Activated CD4-positive, alpha-beta memory T cell treated with anti-CD3 and anti-CD28 coated beads, Interleukin-2, amount 10 ng/mL, durations not matched to agents 7 days and 5 days (primary cell): Measurements from ENCODE around the gene CMTR2. TPM values are rescaled to one million over a fixed set of nuclear protein-coding genes. Genes with fewer than 3 reads are reported as not detected.

ENCODE experiments used
- CTCF ChIA-PET: fragments of 350-600 bp; sonication (Branson Sonifier 250); formaldehyde crosslinking; loops from one replicate; lab custom pipeline; 2021; ENCODE audit warnings: antibody characterized with exemption, inconsistent platforms; lab: Charles Lee
- POLR2A ChIA-PET: fragments of 350-600 bp; sonication (Branson Sonifier 250); formaldehyde crosslinking; loops from one replicate; lab custom pipeline; 2021; ENCODE audit warnings: antibody characterized with exemption; lab: Charles Lee
- DNase-seq: peaks from one replicate; pipeline ENCODE4 v3.0.0-alpha.2; 2020
- H3K27ac Mint-ChIP-seq: one replicate; pipeline ENCODE4 v1.8.0; 2021; ENCODE audit warnings: mild to moderate bottlenecking, mixed read lengths
- H3K27me3 Mint-ChIP-seq: one replicate; pipeline ENCODE4 v1.8.0; 2021; ENCODE audit warnings: mixed read lengths
- H3K36me3 Mint-ChIP-seq: one replicate; pipeline ENCODE4 v1.8.0; 2021; ENCODE audit warnings: low read depth, mixed read lengths
- H3K4me1 Mint-ChIP-seq: one replicate; pipeline ENCODE4 v1.8.0; 2021; ENCODE audit warnings: mixed read lengths
- H3K4me3 Mint-ChIP-seq: one replicate; pipeline ENCODE4 v1.8.0; 2021; ENCODE audit warnings: mild to moderate bottlenecking, mixed read lengths
- H3K9me3 Mint-ChIP-seq: one replicate; pipeline ENCODE4 v1.8.0; 2021; ENCODE audit warnings: mixed read lengths
- total RNA-seq, 2 experiments: library from RNA; stranded (reverse); gene quantifications; one replicate each; pipeline ENCODE4 v1.2.3, GENCODE V29; 2021

Gene CMTR2
- total RNA-seq, 2 experiments from 2014 or later, result 20.1 to 21.5 TPM

GRCh38 chr16:71263582-71263981, 25.6 kb downstream of the CMTR2 start:
- ChIA-PET CTCF (no interaction called here), POLR2A (no interaction called here)
- no peaks in the 10 kb centered on the region for H3K36me3 Mint-ChIP-seq
- no peaks in the 10 kb centered on the region for H3K4me1 Mint-ChIP-seq
- no peaks in the 10 kb centered on the region for H3K9me3 Mint-ChIP-seq
- no peak overlapping the region for H3K27ac Mint-ChIP-seq
- H3K27me3 Mint-ChIP-seq, result peaks cover 16% of the 10 kb centered on the region
- no peak for DNase-seq
- no peak overlapping the region for H3K4me3 Mint-ChIP-seq

- no peak for DNase-seq
- Mint-ChIP-seq H3K4me1 (no peaks in the 10 kb centered on the region), H3K27me3 (peaks cover 18% of the 10 kb centered on the region), H3K4me3 (no peak overlapping the region), H3K9me3 (no peaks in the 10 kb centered on the region), H3K27ac (no peak overlapping the region), H3K36me3 (no peaks in the 10 kb centered on the region)
- CTCF ChIA-PET, result no interaction called here
- POLR2A ChIA-PET, result no interaction called here
Observed at GRCh38 chr16:71262391-71262790, 26.8 kb downstream of the CMTR2 start.

- Mint-ChIP-seq H3K4me1 (no peaks in the 10 kb centered on the region), H3K36me3 (no peaks in the 10 kb centered on the region), H3K27ac (no peak overlapping the region), H3K4me3 (no peak overlapping the region), H3K27me3 (peaks cover 27% of the 10 kb centered on the region), H3K9me3 (no peaks in the 10 kb centered on the region)
- CTCF ChIA-PET, result no interaction called here
- POLR2A ChIA-PET, result no interaction called here
- no peak for DNase-seq
Observed at GRCh38 chr16:71260995-71261394, 28.2 kb downstream of the CMTR2 start.

GRCh38 chr16:71259086-71259485, 30.1 kb downstream of the CMTR2 start:
- no peaks in the 10 kb centered on the region for H3K36me3 Mint-ChIP-seq
- H3K27me3 Mint-ChIP-seq, result peaks cover 27% of the 10 kb centered on the region
- no peak for DNase-seq
- H3K9me3 Mint-ChIP-seq, result no peaks in the 10 kb centered on the region
- H3K27ac Mint-ChIP-seq, result no peak overlapping the region
- POLR2A ChIA-PET, result no interaction called here
- CTCF ChIA-PET, result no interaction called here
- H3K4me3 Mint-ChIP-seq, result no peak overlapping the region
- H3K4me1 Mint-ChIP-seq, result no peaks in the 10 kb centered on the region

GRCh38 chr16:71258372-71258771, 30.8 kb downstream of the CMTR2 start:
- no peak overlapping the region for H3K4me3 Mint-ChIP-seq
- H3K36me3 Mint-ChIP-seq, result no peaks in the 10 kb centered on the region
- ChIA-PET CTCF (no interaction called here), POLR2A (no interaction called here)
- peaks cover 27% of the 10 kb centered on the region for H3K27me3 Mint-ChIP-seq
- DNase-seq, result no peak
- no peak overlapping the region for H3K27ac Mint-ChIP-seq
- H3K4me1 Mint-ChIP-seq, result no peaks in the 10 kb centered on the region
- H3K9me3 Mint-ChIP-seq, result no peaks in the 10 kb centered on the region

GRCh38 chr16:71257768-71258167, 31.4 kb downstream of the CMTR2 start:
- no peak for DNase-seq
- CTCF ChIA-PET, result no interaction called here

GRCh38 chr16:71255721-71256120, 33.5 kb downstream of the CMTR2 start:
- CTCF ChIA-PET, result no interaction called here
- Mint-ChIP-seq H3K9me3 (no peaks in the 10 kb centered on the region), H3K4me1 (no peaks in the 10 kb centered on the region), H3K27me3 (peaks cover 26% of the 10 kb centered on the region), H3K4me3 (no peak overlapping the region), H3K27ac (no peak overlapping the region), H3K36me3 (no peaks in the 10 kb centered on the region)
- no peak for DNase-seq
- POLR2A ChIA-PET, result no interaction called here

More at GRCh38 chr16:71257768-71258167, 31.4 kb downstream of the CMTR2 start:
- H3K9me3 Mint-ChIP-seq, result no peaks in the 10 kb centered on the region
- POLR2A ChIA-PET, result no interaction called here
- H3K27me3 Mint-ChIP-seq, result peaks cover 27% of the 10 kb centered on the region
- H3K27ac Mint-ChIP-seq, result no peak overlapping the region
- no peaks in the 10 kb centered on the region for H3K36me3 Mint-ChIP-seq
- H3K4me3 Mint-ChIP-seq, result no peak overlapping the region
- H3K4me1 Mint-ChIP-seq, result no peaks in the 10 kb centered on the region

- no peaks in the 10 kb centered on the region for H3K9me3 Mint-ChIP-seq
- H3K27ac Mint-ChIP-seq, result no peak overlapping the region
- ChIA-PET CTCF (no interaction called here), POLR2A (no interaction called here)
- H3K4me1 Mint-ChIP-seq, result no peaks in the 10 kb centered on the region
- DNase-seq, result no peak
- H3K4me3 Mint-ChIP-seq, result no peak overlapping the region
- H3K27me3 Mint-ChIP-seq, result peaks cover 22% of the 10 kb centered on the region
- H3K36me3 Mint-ChIP-seq, result no peaks in the 10 kb centered on the region
Observed at GRCh38 chr16:71254832-71255525, 34.2 kb downstream of the CMTR2 start.

GRCh38 chr16:71250461-71251235, 38.6 kb downstream of the CMTR2 start:
- Mint-ChIP-seq H3K9me3 (no peaks in the 10 kb centered on the region), H3K4me3 (no peak overlapping the region), H3K27me3 (no peaks in the 10 kb centered on the region), H3K27ac (no peak overlapping the region), H3K4me1 (no peaks in the 10 kb centered on the region), H3K36me3 (no peaks in the 10 kb centered on the region)
- no peak for DNase-seq
- ChIA-PET CTCF (no interaction called here), POLR2A (no interaction called here)

GRCh38 chr16:71249399-71249798, 39.8 kb downstream of the CMTR2 start:
- ChIA-PET CTCF (no interaction called here), POLR2A (no interaction called here)
- no peak overlapping the region for H3K27ac Mint-ChIP-seq
- H3K9me3 Mint-ChIP-seq, result no peaks in the 10 kb centered on the region
- H3K27me3 Mint-ChIP-seq, result peaks cover 2% of the 10 kb centered on the region
- no peak overlapping the region for H3K4me3 Mint-ChIP-seq
- no peaks in the 10 kb centered on the region for H3K36me3 Mint-ChIP-seq
- DNase-seq, result no peak
- H3K4me1 Mint-ChIP-seq, result no peaks in the 10 kb centered on the region

GRCh38 chr16:71247478-71247877, 41.7 kb downstream of the CMTR2 start:
- no peaks in the 10 kb centered on the region for H3K9me3 Mint-ChIP-seq
- no peak overlapping the region for H3K27ac Mint-ChIP-seq
- H3K27me3 Mint-ChIP-seq, result peaks cover 2% of the 10 kb centered on the region
- POLR2A ChIA-PET, result no interaction called here
- CTCF ChIA-PET, result interaction anchor here (1.4 kb wide), 1 partner anchor 64 kb away, joined by 3 read pairs; no protein-coding TSS in a partner anchor
- H3K4me1 Mint-ChIP-seq, result no peaks in the 10 kb centered on the region
- no peak overlapping the region for H3K4me3 Mint-ChIP-seq
- no peaks in the 10 kb centered on the region for H3K36me3 Mint-ChIP-seq
- no peak for DNase-seq

- Mint-ChIP-seq H3K4me3 (no peak overlapping the region), H3K9me3 (no peaks in the 10 kb centered on the region), H3K4me1 (no peaks in the 10 kb centered on the region), H3K36me3 (no peaks in the 10 kb centered on the region), H3K27me3 (peaks cover 2% of the 10 kb centered on the region), H3K27ac (no peak overlapping the region)
- CTCF ChIA-PET, result interaction anchor here (0.6 kb wide), 1 partner anchor 1624 kb away, joined by 3 read pairs; no protein-coding TSS in a partner anchor
- no peak for DNase-seq
- POLR2A ChIA-PET, result no interaction called here
Observed at GRCh38 chr16:71246309-71246708, 42.9 kb downstream of the CMTR2 start.

GRCh38 chr16:71244521-71244920, 44.7 kb downstream of the CMTR2 start:
- no peak overlapping the region for H3K27ac Mint-ChIP-seq
- DNase-seq, result no peak
- no peaks in the 10 kb centered on the region for H3K4me1 Mint-ChIP-seq
- no peaks in the 10 kb centered on the region for H3K36me3 Mint-ChIP-seq
- CTCF ChIA-PET, result interaction anchor here (0.6 kb wide), 1 partner anchor 106 kb away, joined by 3 read pairs; no protein-coding TSS in a partner anchor
- POLR2A ChIA-PET, result no interaction called here
- no peaks in the 10 kb centered on the region for H3K9me3 Mint-ChIP-seq
- H3K4me3 Mint-ChIP-seq, result no peak overlapping the region
- peaks cover 2% of the 10 kb centered on the region for H3K27me3 Mint-ChIP-seq
